ENCODE results near the gene CEACAM7.

DNA sequence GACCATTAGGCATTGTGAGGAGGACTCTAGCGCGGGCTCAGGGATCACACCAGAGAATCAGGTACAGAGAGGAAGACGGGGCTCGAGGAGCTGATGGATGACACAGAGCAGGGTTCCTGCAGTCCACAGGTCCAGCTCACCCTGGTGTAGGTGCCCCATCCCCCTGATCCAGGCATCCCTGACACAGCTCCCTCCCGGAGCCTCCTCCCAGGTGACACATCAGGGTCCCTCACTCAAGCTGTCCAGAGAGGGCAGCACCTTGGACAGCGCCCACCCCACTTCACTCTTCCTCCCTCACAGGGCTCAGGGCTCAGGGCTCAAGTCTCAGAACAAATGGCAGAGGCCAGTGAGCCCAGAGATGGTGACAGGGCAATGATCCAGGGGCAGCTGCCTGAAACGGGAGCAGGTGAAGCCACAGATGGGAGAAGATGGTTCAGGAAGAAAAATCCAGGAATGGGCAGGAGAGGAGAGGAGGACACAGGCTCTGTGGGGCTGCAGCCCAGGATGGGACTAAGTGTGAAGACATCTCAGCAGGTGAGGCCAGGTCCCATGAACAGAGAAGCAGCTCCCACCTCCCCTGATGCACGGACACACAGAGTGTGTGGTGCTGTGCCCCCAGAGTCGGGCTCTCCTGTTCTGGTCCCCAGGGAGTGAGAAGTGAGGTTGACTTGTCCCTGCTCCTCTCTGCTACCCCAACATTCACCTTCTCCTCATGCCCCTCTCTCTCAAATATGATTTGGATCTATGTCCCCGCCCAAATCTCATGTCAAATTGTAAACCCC is 17.5 kb upstream of the CEACAM7 start:
- no peak for TF ChIP-seq SETDB1 (CRISPR knock-in tag; IDR thresholded peaks at IDR 0.05; ENCODE audit: borderline replicate concordance)
- no peak for TF ChIP-seq GTF2F1 (IDR thresholded peaks at IDR 0.05; ENCODE audit: low read length)
- TF ChIP-seq FOSL2 (CRISPR knock-in tag; IDR thresholded peaks at IDR 0.05), result no peak
- TF ChIP-seq, protein P1, sequence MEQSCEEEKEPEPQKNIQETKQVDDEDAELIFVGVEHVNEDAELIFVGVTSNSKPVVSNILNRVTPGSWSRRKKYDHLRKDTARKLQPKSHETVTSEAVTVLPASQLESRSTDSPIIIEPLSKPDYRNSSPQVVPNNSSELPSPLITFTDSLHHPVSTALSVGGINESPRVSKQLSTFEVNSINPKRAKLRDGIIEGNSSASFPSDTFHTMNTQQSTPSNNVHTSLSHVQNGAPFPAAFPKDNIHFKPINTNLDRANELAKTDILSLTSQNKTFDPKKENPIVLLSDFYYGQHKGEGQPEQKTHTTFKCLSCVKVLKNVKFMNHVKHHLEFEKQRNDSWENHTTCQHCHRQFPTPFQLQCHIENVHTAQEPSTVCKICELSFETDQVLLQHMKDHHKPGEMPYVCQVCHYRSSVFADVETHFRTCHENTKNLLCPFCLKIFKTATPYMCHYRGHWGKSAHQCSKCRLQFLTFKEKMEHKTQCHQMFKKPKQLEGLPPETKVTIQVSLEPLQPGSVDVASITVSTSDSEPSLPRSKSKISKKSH (CRISPR knock-in tag; IDR thresholded peaks at IDR 0.05; ENCODE audit: borderline replicate concordance), result no peak
- TF ChIP-seq ATF4 (CRISPR knock-in tag; IDR thresholded peaks at IDR 0.05), result no peak
- TF ChIP-seq TAF1 (CRISPR knock-in tag; IDR thresholded peaks at IDR 0.05), result no peak
- TF ChIP-seq E2F5 (CRISPR knock-in tag; conservative IDR thresholded peaks at IDR 0.05), result no peak
- TF ChIP-seq, protein P2, sequence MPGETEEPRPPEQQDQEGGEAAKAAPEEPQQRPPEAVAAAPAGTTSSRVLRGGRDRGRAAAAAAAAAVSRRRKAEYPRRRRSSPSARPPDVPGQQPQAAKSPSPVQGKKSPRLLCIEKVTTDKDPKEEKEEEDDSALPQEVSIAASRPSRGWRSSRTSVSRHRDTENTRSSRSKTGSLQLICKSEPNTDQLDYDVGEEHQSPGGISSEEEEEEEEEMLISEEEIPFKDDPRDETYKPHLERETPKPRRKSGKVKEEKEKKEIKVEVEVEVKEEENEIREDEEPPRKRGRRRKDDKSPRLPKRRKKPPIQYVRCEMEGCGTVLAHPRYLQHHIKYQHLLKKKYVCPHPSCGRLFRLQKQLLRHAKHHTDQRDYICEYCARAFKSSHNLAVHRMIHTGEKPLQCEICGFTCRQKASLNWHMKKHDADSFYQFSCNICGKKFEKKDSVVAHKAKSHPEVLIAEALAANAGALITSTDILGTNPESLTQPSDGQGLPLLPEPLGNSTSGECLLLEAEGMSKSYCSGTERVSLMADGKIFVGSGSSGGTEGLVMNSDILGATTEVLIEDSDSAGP (CRISPR knock-in tag; IDR thresholded peaks at IDR 0.05; ENCODE audit: borderline replicate concordance), result no peak
- no peak for TF ChIP-seq EZH2 (conservative IDR thresholded peaks at IDR 0.05; ENCODE audit: low read depth, low read length)

All from HepG2 (cell line).